CD4-positive, alpha-beta T cell treated with Interleukin-10 for 1 hour (primary cell): ENCODE data around the gene GRM8.

Source experiments
- DNase-seq: peaks from one replicate; pipeline ENCODE4 v3.0.0-alpha.2; 2020

The GRM8 gene

GRCh38 chr7:127252778-127253280, at the start of gene GRM8:
Gene GRM8, minus strand, starts transcription at chr7:127252941.
- no peak for DNase-seq

GRCh38 chr7:127290801-127291361, 38.1 kb upstream of the GRM8 start:
- no peak for DNase-seq

- DNase-seq, result no peak
These were observed 37.4 kb upstream of the GRM8 start for GRCh38 chr7:127290116-127290655.

- DNase-seq, result no peak
These were observed 34.4 kb upstream of the GRM8 start for GRCh38 chr7:127287133-127287532.

- DNase-seq, result no peak
These were observed 17.4 kb upstream of the GRM8 start for GRCh38 chr7:127270093-127270492.

GRCh38 chr7:127266047-127266446, 13.3 kb upstream of the GRM8 start:
- DNase-seq, result no peak

- DNase-seq, result no peak
These were observed 11.5 kb upstream of the GRM8 start for GRCh38 chr7:127264219-127264618.

GRCh38 chr7:127258111-127258510, 5.4 kb upstream of the GRM8 start:
- no peak for DNase-seq

GRCh38 chr7:127257086-127257485, 4.3 kb upstream of the GRM8 start:
- DNase-seq, result no peak

GRCh38 chr7:127256041-127256725, 3.4 kb upstream of the GRM8 start:
- no peak for DNase-seq

- DNase-seq, result no peak
These were observed 1.5 kb upstream of the GRM8 start for GRCh38 chr7:127254163-127254684.

- peak; percentile 57 for DNase-seq
These were observed 781 bp upstream of the GRM8 start for GRCh38 chr7:127253281-127254162.

GRCh38 chr7:127252377-127252713, 396 bp downstream of the GRM8 start:
- no peak for DNase-seq

- no peak for DNase-seq
These were observed 1.0 kb downstream of the GRM8 start for GRCh38 chr7:127251465-127252376.

- no peak for DNase-seq
These were observed 1.7 kb downstream of the GRM8 start for GRCh38 chr7:127251036-127251464.

- DNase-seq, result no peak
These were observed 2.3 kb downstream of the GRM8 start for GRCh38 chr7:127250312-127251035.

- no peak for DNase-seq
These were observed 7.1 kb downstream of the GRM8 start for GRCh38 chr7:127245607-127246006.

- DNase-seq, result no peak
These were observed 7.7 kb downstream of the GRM8 start for GRCh38 chr7:127245002-127245401.

- DNase-seq, result no peak
These were observed 12.9 kb downstream of the GRM8 start for GRCh38 chr7:127239814-127240213.

GRCh38 chr7:127233630-127234029, 19.1 kb downstream of the GRM8 start:
- DNase-seq, result no peak

- DNase-seq, result no peak
These were observed 21.3 kb downstream of the GRM8 start for GRCh38 chr7:127231415-127231814.
